HFFc6 (cell line): ENCODE measurements around the gene DCLK1. TPM values are rescaled to one million over a fixed set of nuclear protein-coding genes. Genes with fewer than 3 reads are reported as not detected.

Experiments
- DNase-seq: peaks from one replicate; pipeline ENCODE4 v3.0.0-alpha.2; 2018
- H3K27ac Mint-ChIP-seq: 2 replicates; pipeline ENCODE4 v1.8.0; 2020; ENCODE audit warnings: mild to moderate bottlenecking, mixed read lengths
- H3K27me3 Mint-ChIP-seq: 2 replicates; pipeline ENCODE4 v1.8.0; 2021; ENCODE audit warnings: mild to moderate bottlenecking, moderate library complexity, mixed read lengths; ENCODE audit not compliant: insufficient read depth
- H3K36me3 Mint-ChIP-seq: 2 replicates; pipeline ENCODE4 v1.8.0; 2021; ENCODE audit warnings: low read depth, mixed read lengths
- H3K4me1 Mint-ChIP-seq: 2 replicates; pipeline ENCODE4 v1.8.0; 2020; ENCODE audit warnings: low read depth, mixed read lengths
- H3K4me3 Mint-ChIP-seq: 2 replicates; pipeline ENCODE4 v1.8.0; 2020; ENCODE audit warnings: mild to moderate bottlenecking, moderate library complexity, mixed read lengths
- H3K9me3 Mint-ChIP-seq: 2 replicates; pipeline ENCODE4 v1.8.0; 2020; ENCODE audit warnings: mild to moderate bottlenecking, mixed read lengths
- CTCF ChIP-seq: fragments of 200-600 bp; sonication (generic); IDR thresholded peaks from 2 replicates; pipeline ENCODE4 v1.5.0; 2021; ENCODE audit warnings: antibody characterized with exemption, mild to moderate bottlenecking
- total RNA-seq, 6 experiments: library from RNA; stranded (reverse); fragmentation: NEBNext Ultra II Directional; extraction: Animal tissue kit (Norgen Biotek cat#: 25700); gene quantifications; 2 replicates in 1 of 6; 3 replicates in 5 of 6; pipeline ENCODE4 v1.2.3, GENCODE V29; 2021

Gene DCLK1
- total RNA-seq, 6 experiments from 2014 or later: not detected

- DNase-seq: no peak
- no peaks in the 10 kb centered on the region for H3K27me3 Mint-ChIP-seq
These were observed 406.7 kb downstream of the DCLK1 start for GRCh38 chr13:35724446-35724845.

GRCh38 chr13:35723821-35724220, 407.4 kb downstream of the DCLK1 start:
- DNase-seq: peak; percentile 57
- H3K4me1 Mint-ChIP-seq: peaks cover 47% of the 10 kb centered on the region
- peak overlapping the region; percentile 74 for H3K4me3 Mint-ChIP-seq
- no peaks in the 10 kb centered on the region for H3K27me3 Mint-ChIP-seq
- peak overlapping the region; percentile 66 for H3K27ac Mint-ChIP-seq
- TF ChIP-seq CTCF: no peak
- no peaks in the 10 kb centered on the region for H3K36me3 Mint-ChIP-seq
- no peaks in the 10 kb centered on the region for H3K9me3 Mint-ChIP-seq

More at GRCh38 chr13:35724446-35724845, 406.7 kb downstream of the DCLK1 start:
- H3K27ac Mint-ChIP-seq: peak overlapping the region; percentile 66
- no peaks in the 10 kb centered on the region for H3K36me3 Mint-ChIP-seq
- peaks cover 47% of the 10 kb centered on the region for H3K4me1 Mint-ChIP-seq
- H3K9me3 Mint-ChIP-seq: no peaks in the 10 kb centered on the region
- no peak for TF ChIP-seq CTCF
- peak overlapping the region; percentile 74 for H3K4me3 Mint-ChIP-seq

GRCh38 chr13:35723053-35723461, 408.1 kb downstream of the DCLK1 start:
- DNase-seq: no peak
- Mint-ChIP-seq H3K4me1 (peaks cover 47% of the 10 kb centered on the region), H3K27me3 (no peaks in the 10 kb centered on the region), H3K36me3 (no peaks in the 10 kb centered on the region), H3K9me3 (no peaks in the 10 kb centered on the region), H3K4me3 (peak overlapping the region; percentile 74), H3K27ac (peak overlapping the region; percentile 66)
- TF ChIP-seq CTCF: no peak

GRCh38 chr13:35722458-35723052, 408.6 kb downstream of the DCLK1 start:
- no peaks in the 10 kb centered on the region for H3K27me3 Mint-ChIP-seq

GRCh38 chr13:35720690-35721554, 410.3 kb downstream of the DCLK1 start:
- peak; percentile 99 for TF ChIP-seq CTCF
- DNase-seq: peak; percentile 36
- peaks cover 54% of the 10 kb centered on the region for H3K4me1 Mint-ChIP-seq
- H3K9me3 Mint-ChIP-seq: no peaks in the 10 kb centered on the region
- no peaks in the 10 kb centered on the region for H3K36me3 Mint-ChIP-seq
- H3K27me3 Mint-ChIP-seq: no peaks in the 10 kb centered on the region
- H3K4me3 Mint-ChIP-seq: peak overlapping the region; percentile 48
- peak overlapping the region; percentile 42 for H3K27ac Mint-ChIP-seq

More at GRCh38 chr13:35722458-35723052, 408.6 kb downstream of the DCLK1 start:
- H3K27ac Mint-ChIP-seq: peak overlapping the region; percentile 66
- no peak for TF ChIP-seq CTCF
- H3K4me3 Mint-ChIP-seq: peak overlapping the region; percentile 74
- peaks cover 47% of the 10 kb centered on the region for H3K4me1 Mint-ChIP-seq
- no peak for DNase-seq
- H3K36me3 Mint-ChIP-seq: no peaks in the 10 kb centered on the region
- H3K9me3 Mint-ChIP-seq: no peaks in the 10 kb centered on the region
